Hepatocyte (in vitro differentiated cells): ENCODE results near the gene ALDH1A1.

Source experiments
- EZH2 ChIP-seq: fragments of 200-600 bp; sonication (generic); IDR thresholded peaks from 2 replicates; pipeline ENCODE4 v1.6.1; 2016; ENCODE audit warnings: antibody characterized with exemption, mild to moderate bottlenecking, borderline replicate concordance
- EZH2phosphoT487 ChIP-seq: fragments of 200-600 bp; sonication (generic); IDR thresholded peaks from one replicate; pipeline ENCODE4 v1.6.1; 2018; ENCODE audit warnings: antibody characterized with exemption, mild to moderate bottlenecking, low read depth, moderate library complexity; ENCODE audit not compliant: unreplicated experiment, severe bottlenecking
- TF ChIP-seq, protein P1 (sequence below): fragments of 200-600 bp; sonication (generic); IDR thresholded peaks from 2 replicates; pipeline ENCODE4 v1.5.1; 2016; ENCODE audit warnings: antibody characterized with exemption, mild to moderate bottlenecking; ENCODE audit not compliant: poor library complexity

DNA sequence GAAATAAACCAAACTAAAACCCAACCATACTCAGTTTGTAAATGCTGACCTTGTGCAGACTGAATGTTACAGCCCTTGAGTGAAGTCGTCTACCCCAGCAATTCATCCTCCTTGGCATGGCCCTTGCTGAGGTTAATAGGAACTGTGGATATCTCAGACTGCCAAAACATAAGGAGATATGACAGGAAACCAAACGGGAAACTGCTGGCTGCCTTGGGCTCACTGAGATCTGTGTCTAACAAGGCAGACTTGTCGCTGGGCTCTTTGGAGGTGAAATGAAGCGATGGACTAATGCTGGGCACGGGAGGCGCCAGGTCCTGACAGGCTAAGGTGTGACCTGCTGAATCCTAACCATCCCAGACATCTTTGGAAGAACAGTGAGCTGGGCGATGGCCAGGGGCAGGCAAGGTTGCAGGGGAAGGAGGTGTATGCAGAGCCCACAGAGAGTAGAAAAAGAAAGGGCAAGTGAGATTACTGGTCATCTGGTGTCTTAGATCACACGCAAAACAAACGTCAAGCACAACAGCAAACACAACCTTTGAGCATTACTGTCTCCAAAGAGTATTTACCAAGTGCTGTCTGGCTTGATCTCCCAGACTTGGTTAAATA, 44.6 kb upstream of the ALDH1A1 start:
- TF ChIP-seq, protein P1, sequence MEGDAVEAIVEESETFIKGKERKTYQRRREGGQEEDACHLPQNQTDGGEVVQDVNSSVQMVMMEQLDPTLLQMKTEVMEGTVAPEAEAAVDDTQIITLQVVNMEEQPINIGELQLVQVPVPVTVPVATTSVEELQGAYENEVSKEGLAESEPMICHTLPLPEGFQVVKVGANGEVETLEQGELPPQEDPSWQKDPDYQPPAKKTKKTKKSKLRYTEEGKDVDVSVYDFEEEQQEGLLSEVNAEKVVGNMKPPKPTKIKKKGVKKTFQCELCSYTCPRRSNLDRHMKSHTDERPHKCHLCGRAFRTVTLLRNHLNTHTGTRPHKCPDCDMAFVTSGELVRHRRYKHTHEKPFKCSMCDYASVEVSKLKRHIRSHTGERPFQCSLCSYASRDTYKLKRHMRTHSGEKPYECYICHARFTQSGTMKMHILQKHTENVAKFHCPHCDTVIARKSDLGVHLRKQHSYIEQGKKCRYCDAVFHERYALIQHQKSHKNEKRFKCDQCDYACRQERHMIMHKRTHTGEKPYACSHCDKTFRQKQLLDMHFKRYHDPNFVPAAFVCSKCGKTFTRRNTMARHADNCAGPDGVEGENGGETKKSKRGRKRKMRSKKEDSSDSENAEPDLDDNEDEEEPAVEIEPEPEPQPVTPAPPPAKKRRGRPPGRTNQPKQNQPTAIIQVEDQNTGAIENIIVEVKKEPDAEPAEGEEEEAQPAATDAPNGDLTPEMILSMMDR, result no peak
- no peak for TF ChIP-seq EZH2
- TF ChIP-seq EZH2phosphoT487, result peak; percentile 90
